ENCODE data around the gene SZT2.
A peak's percentile ranks its signal among the peaks of the same experiment; 100 is the strongest.
"Not testable (repeated sequence)": the region's sequence is repeated elsewhere in the genome, so short reads cannot be mapped to it uniquely, and the experiment has no call there.

Gene SZT2

DNA sequence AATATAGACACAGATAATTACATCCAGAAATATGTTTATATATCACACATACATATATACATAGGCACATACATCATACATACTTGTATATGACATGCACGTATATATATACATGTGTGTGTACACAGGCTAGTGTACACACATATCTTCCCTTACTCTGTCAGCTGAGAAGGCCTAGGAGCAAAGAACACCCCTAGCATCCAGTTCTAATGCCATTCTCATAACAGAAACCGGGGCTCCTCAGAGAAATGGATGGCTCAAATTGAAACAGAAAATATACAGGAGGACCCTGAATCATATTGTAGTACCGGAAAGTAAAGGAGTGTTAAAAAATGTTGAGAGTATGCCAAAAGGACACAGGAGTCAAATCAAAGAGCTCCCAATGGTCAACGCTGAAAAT lies 83.8 kb downstream of the SZT2 start:
- no peak overlapping the region for H4K5ac ChIP-seq (ENCODE audit: low read length)
- H4K8ac ChIP-seq (ENCODE audit: low read depth, low read length) = no peak overlapping the region
- H3K9ac ChIP-seq (ENCODE audit: low read length) = no peak overlapping the region
- no peak overlapping the region for H3K4me2 ChIP-seq (ENCODE audit: low read length)
- no peak overlapping the region for H2BK120ac ChIP-seq (ENCODE audit: low read depth, low read length)
- H3K4me1 ChIP-seq (ENCODE audit: control insufficient read depth, low read depth, low read length) = no peaks in the 10 kb centered on the region
- H3K27me3 ChIP-seq (ENCODE audit: insufficient read depth, low read length, poor library complexity) = no peaks in the 10 kb centered on the region
- H2BK15ac ChIP-seq (replicated peaks; ENCODE audit: low read depth) = no peak overlapping the region
- no peak overlapping the region for H2AK5ac ChIP-seq (ENCODE audit: low read length)
- no peaks in the 10 kb centered on the region for H3K79me2 ChIP-seq (ENCODE audit: control insufficient read depth, insufficient read depth, low read length)
- no peaks in the 10 kb centered on the region for H3K79me1 ChIP-seq (ENCODE audit: low read length)
- H3K4ac ChIP-seq (ENCODE audit: low read depth, low read length) = no peak overlapping the region
- no peak overlapping the region for H3K27ac ChIP-seq (ENCODE audit: low read depth, low read length)
- DNase-seq = no peak
- whole genome bisulfite sequencing (ENCODE audit: extremely low coverage, insufficient coverage, low lambda C conversion rate) = no CpG with 5 or more reads among the region's 4 CpGs
- no peaks in the 10 kb centered on the region for H3K36me3 ChIP-seq (ENCODE audit: control insufficient read depth, insufficient read depth, low read length)
- no peak overlapping the region for H3K4me3 ChIP-seq (ENCODE audit: low read length)
- no peak overlapping the region for H3K18ac ChIP-seq (ENCODE audit: low read length)
- H3K56ac ChIP-seq (ENCODE audit: low read length) = no peak overlapping the region
- H2BK5ac ChIP-seq (ENCODE audit: low read length) = no peak overlapping the region
- H3K23ac ChIP-seq (ENCODE audit: low read length) = no peak overlapping the region

DNA sequence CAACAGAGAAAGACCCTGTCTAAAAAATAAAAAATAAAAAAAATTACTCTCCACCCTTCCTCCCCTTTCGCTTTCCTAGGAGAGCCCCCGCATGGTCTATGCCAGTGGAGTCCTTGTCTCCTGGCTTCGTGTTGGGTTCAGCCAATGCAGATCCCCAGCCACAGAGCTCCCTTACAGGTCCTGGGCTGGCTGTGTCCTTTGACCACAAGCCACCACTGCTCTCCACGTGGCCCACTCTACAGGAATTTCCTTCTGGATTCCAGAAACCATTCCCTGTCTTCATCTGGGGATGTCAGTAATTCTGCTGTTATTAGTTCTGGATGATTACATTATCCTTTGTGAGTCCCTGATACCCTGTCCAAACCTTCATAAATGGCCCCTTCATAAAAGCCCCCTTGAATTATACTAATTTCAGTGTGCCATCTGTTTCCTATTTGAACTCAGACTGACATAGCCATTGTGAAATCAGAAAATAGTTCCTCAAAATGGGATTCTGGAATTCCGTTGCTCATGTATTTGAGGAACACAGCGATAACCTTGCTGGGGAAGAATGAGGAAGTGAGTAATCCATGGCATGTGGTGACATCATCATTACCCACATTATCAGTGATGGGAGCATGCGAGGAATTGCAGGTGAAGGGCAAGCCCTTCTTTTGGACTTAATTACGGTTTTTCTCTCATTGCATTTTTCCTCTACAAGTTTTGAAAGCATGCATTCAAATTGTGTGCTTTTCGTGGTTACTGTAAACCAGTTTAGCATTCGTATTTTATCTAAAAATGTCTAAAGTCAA lies 86.1 kb downstream of the SZT2 start:
- H3K27me3 ChIP-seq (ENCODE audit: insufficient read depth, low read length, poor library complexity); H3K4me3 ChIP-seq (ENCODE audit: low read length); H3K4me1 ChIP-seq (ENCODE audit: control insufficient read depth, low read depth, low read length); H4K5ac ChIP-seq (ENCODE audit: low read length); H3K79me2 ChIP-seq (ENCODE audit: control insufficient read depth, insufficient read depth, low read length); H3K23ac ChIP-seq (ENCODE audit: low read length); H4K8ac ChIP-seq (ENCODE audit: low read depth, low read length); H3K4me2 ChIP-seq (ENCODE audit: low read length); H3K9ac ChIP-seq (ENCODE audit: low read length); H2AK5ac ChIP-seq (ENCODE audit: low read length); H3K36me3 ChIP-seq (ENCODE audit: control insufficient read depth, insufficient read depth, low read length); H3K79me1 ChIP-seq (ENCODE audit: low read length); H3K27ac ChIP-seq (ENCODE audit: low read depth, low read length); H2BK5ac ChIP-seq (ENCODE audit: low read length): not testable (repeated sequence)
- DNase-seq = peak; percentile 87
- H3K18ac ChIP-seq (ENCODE audit: low read length) = peak overlapping the region; percentile 46
- peak overlapping the region; percentile 6 for H3K56ac ChIP-seq (ENCODE audit: low read length)
- peak overlapping the region; percentile 23 for H2BK15ac ChIP-seq (replicated peaks; ENCODE audit: low read depth)
- peak overlapping the region; percentile 8 for H2BK120ac ChIP-seq (ENCODE audit: low read depth, low read length)
- peak overlapping the region; percentile 79 for H3K4ac ChIP-seq (ENCODE audit: low read depth, low read length)
- no CpG with 5 or more reads among the region's 10 CpGs for WGBS (ENCODE audit: extremely low coverage, insufficient coverage, low lambda C conversion rate)

DNA sequence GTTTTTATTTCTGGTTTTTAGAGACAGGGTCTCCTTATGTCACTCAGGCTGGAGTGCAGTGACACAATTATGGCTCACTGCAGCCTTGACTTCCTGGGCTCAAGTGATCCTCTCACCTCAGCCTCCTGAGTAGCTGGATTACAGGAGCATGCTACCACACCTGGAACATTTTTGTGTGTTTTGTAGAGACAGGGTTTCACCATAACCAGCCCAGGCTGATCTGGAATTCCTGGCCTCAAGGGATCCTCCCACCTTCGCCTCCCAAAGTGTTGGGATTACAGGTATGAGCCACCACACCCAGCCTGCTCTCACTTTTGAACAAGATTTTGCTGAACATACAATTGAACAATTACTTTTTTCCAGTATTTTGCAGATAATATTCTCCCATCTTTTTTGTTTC lies 88.0 kb downstream of the SZT2 start:
- Histone ChIP-seq H3K4me3 (ENCODE audit: low read length) (no peak overlapping the region), H3K9ac (ENCODE audit: low read length) (no peak overlapping the region), H2BK15ac (replicated peaks; ENCODE audit: low read depth) (no peak overlapping the region), H3K27ac (ENCODE audit: low read depth, low read length) (no peak overlapping the region), H3K4ac (ENCODE audit: low read depth, low read length) (no peak overlapping the region), H2BK120ac (ENCODE audit: low read depth, low read length) (no peak overlapping the region), H2BK5ac (ENCODE audit: low read length) (no peak overlapping the region), H4K8ac (ENCODE audit: low read depth, low read length) (no peak overlapping the region), H3K18ac (ENCODE audit: low read length) (no peak overlapping the region), H3K79me1 (ENCODE audit: low read length) (no peaks in the 10 kb centered on the region), H3K23ac (ENCODE audit: low read length) (no peak overlapping the region), H3K56ac (ENCODE audit: low read length) (no peak overlapping the region), H2AK5ac (ENCODE audit: low read length) (no peak overlapping the region), H3K36me3 (ENCODE audit: control insufficient read depth, insufficient read depth, low read length) (no peaks in the 10 kb centered on the region), H4K5ac (ENCODE audit: low read length) (no peak overlapping the region), H3K4me2 (ENCODE audit: low read length) (no peak overlapping the region), H3K4me1 (ENCODE audit: control insufficient read depth, low read depth, low read length) (no peaks in the 10 kb centered on the region), H3K27me3 (ENCODE audit: insufficient read depth, low read length, poor library complexity) (no peaks in the 10 kb centered on the region), H3K79me2 (ENCODE audit: control insufficient read depth, insufficient read depth, low read length) (no peaks in the 10 kb centered on the region)
- no peak for DNase-seq
- WGBS (ENCODE audit: extremely low coverage, insufficient coverage, low lambda C conversion rate) = no CpG with 5 or more reads among the region's 1 CpG

DNA sequence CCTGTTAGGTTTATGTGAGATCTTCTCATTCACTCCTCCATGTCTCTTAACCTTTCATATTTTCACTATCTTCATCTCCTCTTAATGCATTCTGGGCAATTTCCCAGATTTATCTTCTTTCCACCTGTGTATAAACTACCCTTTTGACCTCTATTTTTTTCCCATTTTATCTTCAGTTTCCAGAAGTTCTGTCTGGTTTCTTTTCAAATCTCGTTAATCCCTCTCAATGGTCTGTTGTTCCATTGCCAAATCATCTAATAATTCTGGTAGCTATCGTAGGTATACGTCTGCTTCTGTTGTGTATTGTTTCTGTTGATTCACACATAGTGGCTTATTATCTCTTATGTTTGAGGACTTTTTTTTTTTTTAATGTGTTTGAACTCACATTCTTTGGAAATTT lies 89.7 kb downstream of the SZT2 start:
- Histone ChIP-seq H2BK15ac (replicated peaks; ENCODE audit: low read depth) (no peak overlapping the region), H3K23ac (ENCODE audit: low read length) (no peak overlapping the region), H3K79me2 (ENCODE audit: control insufficient read depth, insufficient read depth, low read length) (no peaks in the 10 kb centered on the region), H3K79me1 (ENCODE audit: low read length) (no peaks in the 10 kb centered on the region), H3K27ac (ENCODE audit: low read depth, low read length) (no peak overlapping the region), H3K4me1 (ENCODE audit: control insufficient read depth, low read depth, low read length) (no peaks in the 10 kb centered on the region), H3K4ac (ENCODE audit: low read depth, low read length) (no peak overlapping the region), H2BK5ac (ENCODE audit: low read length) (no peak overlapping the region), H3K4me3 (ENCODE audit: low read length) (no peak overlapping the region), H3K4me2 (ENCODE audit: low read length) (no peak overlapping the region), H4K8ac (ENCODE audit: low read depth, low read length) (no peak overlapping the region), H3K36me3 (ENCODE audit: control insufficient read depth, insufficient read depth, low read length) (no peaks in the 10 kb centered on the region), H4K5ac (ENCODE audit: low read length) (no peak overlapping the region), H3K9ac (ENCODE audit: low read length) (no peak overlapping the region), H3K27me3 (ENCODE audit: insufficient read depth, low read length, poor library complexity) (no peaks in the 10 kb centered on the region), H3K56ac (ENCODE audit: low read length) (no peak overlapping the region), H3K18ac (ENCODE audit: low read length) (no peak overlapping the region), H2AK5ac (ENCODE audit: low read length) (no peak overlapping the region), H2BK120ac (ENCODE audit: low read depth, low read length) (no peak overlapping the region)
- no CpG with 5 or more reads among the region's 3 CpGs for WGBS (ENCODE audit: extremely low coverage, insufficient coverage, low lambda C conversion rate)
- no peak for DNase-seq

DNA sequence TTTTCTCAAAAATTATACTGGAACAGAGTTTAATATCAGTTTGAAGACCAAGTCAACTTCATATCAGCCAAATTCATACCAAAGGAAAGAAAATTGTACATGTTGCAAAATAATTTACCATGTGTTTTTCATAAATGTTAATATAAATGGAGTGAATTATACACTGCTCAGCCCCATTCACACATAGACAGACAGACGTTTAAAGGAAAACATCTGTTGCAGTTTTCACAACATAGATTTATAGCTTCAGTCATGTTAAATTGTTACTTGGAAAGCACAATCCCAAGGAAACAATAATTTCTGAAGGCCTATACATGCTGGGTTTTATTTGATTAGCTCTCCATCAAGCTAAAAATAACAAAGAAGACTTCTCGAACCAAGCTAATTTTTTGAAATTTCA lies 91.8 kb downstream of the SZT2 start:
- H3K79me2 ChIP-seq (ENCODE audit: control insufficient read depth, insufficient read depth, low read length) = no peaks in the 10 kb centered on the region
- H4K8ac ChIP-seq (ENCODE audit: low read depth, low read length) = no peak overlapping the region
- H2BK5ac ChIP-seq (ENCODE audit: low read length) = no peak overlapping the region
- no peaks in the 10 kb centered on the region for H3K27me3 ChIP-seq (ENCODE audit: insufficient read depth, low read length, poor library complexity)
- H3K56ac ChIP-seq (ENCODE audit: low read length) = no peak overlapping the region
- H3K23ac ChIP-seq (ENCODE audit: low read length) = no peak overlapping the region
- H3K4me3 ChIP-seq (ENCODE audit: low read length) = no peak overlapping the region
- no peak for DNase-seq
- no peaks in the 10 kb centered on the region for H3K36me3 ChIP-seq (ENCODE audit: control insufficient read depth, insufficient read depth, low read length)
- H3K27ac ChIP-seq (ENCODE audit: low read depth, low read length) = no peak overlapping the region
- no peak overlapping the region for H3K9ac ChIP-seq (ENCODE audit: low read length)
- no peaks in the 10 kb centered on the region for H3K79me1 ChIP-seq (ENCODE audit: low read length)
- no peak overlapping the region for H2AK5ac ChIP-seq (ENCODE audit: low read length)
- no CpG with 5 or more reads among the region's 2 CpGs for WGBS (ENCODE audit: extremely low coverage, insufficient coverage, low lambda C conversion rate)
- no peak overlapping the region for H3K4ac ChIP-seq (ENCODE audit: low read depth, low read length)
- no peak overlapping the region for H3K4me2 ChIP-seq (ENCODE audit: low read length)
- no peak overlapping the region for H3K18ac ChIP-seq (ENCODE audit: low read length)
- H2BK15ac ChIP-seq (replicated peaks; ENCODE audit: low read depth) = no peak overlapping the region
- H3K4me1 ChIP-seq (ENCODE audit: control insufficient read depth, low read depth, low read length) = no peaks in the 10 kb centered on the region
- H2BK120ac ChIP-seq (ENCODE audit: low read depth, low read length) = no peak overlapping the region
- no peak overlapping the region for H4K5ac ChIP-seq (ENCODE audit: low read length)

DNA sequence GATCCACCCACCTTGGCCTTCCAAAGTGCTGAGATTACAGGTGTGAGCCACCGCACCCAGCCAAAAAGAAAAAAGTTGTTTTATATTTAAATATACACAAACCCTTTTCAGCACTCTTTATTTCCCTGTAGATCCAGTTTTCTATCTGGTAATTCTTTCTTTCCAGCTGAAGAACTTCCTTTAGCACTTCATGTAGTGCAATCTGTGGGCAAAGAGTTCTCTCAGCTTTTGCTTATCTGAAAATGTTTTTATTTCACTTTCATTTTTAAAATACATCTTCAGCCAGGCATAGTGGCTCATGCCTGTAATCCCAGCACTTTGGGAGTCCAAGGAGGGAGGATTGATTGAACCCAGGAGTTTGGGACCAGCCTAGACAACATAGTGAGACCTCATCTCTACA lies 92.5 kb downstream of the SZT2 start:
- Histone ChIP-seq H3K4ac (ENCODE audit: low read depth, low read length) (no peak overlapping the region), H3K56ac (ENCODE audit: low read length) (no peak overlapping the region), H3K79me2 (ENCODE audit: control insufficient read depth, insufficient read depth, low read length) (no peaks in the 10 kb centered on the region), H2BK5ac (ENCODE audit: low read length) (no peak overlapping the region), H3K27ac (ENCODE audit: low read depth, low read length) (no peak overlapping the region), H4K8ac (ENCODE audit: low read depth, low read length) (no peak overlapping the region), H4K5ac (ENCODE audit: low read length) (no peak overlapping the region), H3K9ac (ENCODE audit: low read length) (no peak overlapping the region), H3K4me3 (ENCODE audit: low read length) (no peak overlapping the region), H2BK120ac (ENCODE audit: low read depth, low read length) (no peak overlapping the region), H3K36me3 (ENCODE audit: control insufficient read depth, insufficient read depth, low read length) (no peaks in the 10 kb centered on the region), H3K27me3 (ENCODE audit: insufficient read depth, low read length, poor library complexity) (no peaks in the 10 kb centered on the region), H3K79me1 (ENCODE audit: low read length) (no peaks in the 10 kb centered on the region), H2BK15ac (replicated peaks; ENCODE audit: low read depth) (no peak overlapping the region), H3K4me1 (ENCODE audit: control insufficient read depth, low read depth, low read length) (no peaks in the 10 kb centered on the region), H3K18ac (ENCODE audit: low read length) (no peak overlapping the region), H3K23ac (ENCODE audit: low read length) (no peak overlapping the region), H2AK5ac (ENCODE audit: low read length) (no peak overlapping the region), H3K4me2 (ENCODE audit: low read length) (no peak overlapping the region)
- WGBS (ENCODE audit: extremely low coverage, insufficient coverage, low lambda C conversion rate) = no CpG with 5 or more reads among the region's 1 CpG
- no peak for DNase-seq

Measured in mesendoderm (in vitro differentiated cells).